Activated CD8-positive, alpha-beta memory T cell treated with anti-CD3 and anti-CD28 coated beads for 4 hours (primary cell): Measurements from ENCODE around the gene ENAH.
"Not testable (repeated sequence)": the region's sequence is repeated elsewhere in the genome, so short reads cannot be mapped to it uniquely, and the experiment has no call there.

Source experiments
- DNase-seq, 2 donors: peaks; one replicate each; pipeline ENCODE4 v3.0.0-alpha.2; 2020; ENCODE audit warnings: low read depth in 2 of 2

ENAH gene

DNA sequence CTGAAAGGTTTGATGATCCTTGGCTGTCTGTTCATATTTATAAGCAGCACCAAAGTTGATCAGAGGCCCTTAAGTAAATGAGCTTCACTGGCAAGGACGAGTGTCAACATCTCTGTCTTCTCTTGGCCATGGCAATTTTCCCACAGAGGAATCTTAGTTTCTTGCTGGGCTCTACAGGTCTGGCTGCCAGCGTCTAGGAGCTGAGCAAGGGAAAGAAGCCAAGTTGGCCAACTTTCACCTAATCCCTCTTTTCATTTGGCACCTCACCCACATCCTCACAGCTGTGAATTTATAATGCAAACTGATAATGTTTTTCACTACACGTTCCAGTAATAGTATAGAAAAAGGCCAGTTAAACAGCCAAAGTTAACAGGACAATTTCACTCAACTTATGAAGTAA lies 126.0 kb downstream of the ENAH start:
- DNase-seq, result no peak

DNA sequence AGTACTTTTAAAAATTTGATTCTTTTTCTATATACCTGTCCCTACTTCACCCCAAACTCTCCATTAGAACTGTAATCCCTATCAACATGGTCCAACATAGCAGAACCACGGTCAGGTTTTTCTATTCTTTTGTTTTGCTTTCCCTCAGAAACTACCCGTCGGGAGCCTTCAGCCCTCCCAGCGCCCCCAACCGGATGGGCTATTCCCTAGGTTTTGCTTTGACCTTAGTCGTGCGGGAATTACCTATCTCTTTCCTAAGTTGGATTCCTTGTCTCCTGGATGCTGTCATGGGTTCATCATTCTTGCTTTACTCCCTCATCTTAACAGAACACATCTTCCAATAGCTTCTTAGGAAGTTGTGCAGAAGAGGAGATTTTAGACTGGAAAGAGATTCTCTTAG lies 127.5 kb downstream of the ENAH start:
- DNase-seq, result no peak

- no peak for DNase-seq
Observed at GRCh38 chr1:225524570-225524969, 128.4 kb downstream of the ENAH start.

DNA sequence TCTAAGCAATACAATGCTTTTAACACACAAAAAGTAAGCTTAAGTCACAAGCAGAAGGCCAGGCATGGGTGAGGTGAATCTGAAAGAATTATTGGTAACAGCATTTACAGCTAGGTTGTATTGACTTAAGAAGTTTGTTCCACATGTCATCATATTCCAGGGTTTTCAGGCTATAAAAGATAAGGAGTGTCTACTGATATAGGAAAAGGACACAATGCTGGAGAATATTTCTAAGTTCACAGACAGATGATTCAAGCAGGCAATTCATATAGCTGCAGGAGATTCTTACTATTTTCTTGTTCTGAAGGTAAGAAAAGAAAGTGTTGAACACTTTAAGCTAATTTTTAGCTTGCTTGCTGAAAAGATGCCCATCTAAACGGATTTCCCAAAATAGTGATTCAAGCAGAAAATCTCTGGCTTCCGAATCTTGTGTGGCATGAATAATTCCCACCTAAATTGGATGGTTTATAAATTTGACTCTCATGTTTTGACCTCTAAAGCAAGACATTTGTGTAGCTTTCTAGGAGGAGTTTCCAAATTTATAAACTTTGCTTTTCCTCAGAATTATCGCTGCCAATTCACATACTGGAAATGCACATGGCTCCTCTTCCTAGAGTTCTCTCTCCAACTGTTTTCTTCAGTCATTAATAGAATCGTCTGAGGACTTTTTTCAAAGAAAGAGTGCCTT lies 129.5 kb downstream of the ENAH start:
- DNase-seq, result no peak

DNA sequence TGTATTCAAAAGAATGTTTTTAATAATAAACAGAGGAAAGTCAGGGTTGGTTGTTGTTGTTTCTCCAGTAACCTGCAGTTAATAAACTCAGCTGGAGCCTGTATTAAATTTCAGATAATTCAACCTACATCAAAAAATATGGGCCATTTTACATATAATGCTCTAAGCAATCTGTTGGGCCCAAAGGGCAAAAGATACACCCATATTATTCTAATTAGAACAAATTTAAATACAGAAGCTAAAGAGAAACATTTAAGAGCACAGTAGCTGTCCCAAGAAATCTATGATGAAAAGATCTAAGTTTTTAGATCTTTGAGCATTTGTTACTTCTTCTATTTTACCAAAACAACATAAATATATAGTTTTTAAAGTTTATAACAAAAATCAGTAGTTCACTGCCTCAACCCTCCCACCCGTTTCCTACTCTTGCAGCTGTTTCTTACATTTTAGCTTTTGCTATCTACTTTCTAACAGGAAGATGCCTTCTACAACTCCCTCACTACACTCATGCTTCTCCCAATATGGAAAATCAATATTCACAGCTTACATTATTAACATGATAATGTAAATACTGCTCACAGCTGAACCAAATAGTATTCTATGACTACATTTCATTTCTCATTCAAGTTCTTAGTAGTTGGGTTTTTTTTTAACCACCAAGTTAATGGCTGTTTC lies 130.2 kb downstream of the ENAH start:
- DNase-seq, result no peak

DNA sequence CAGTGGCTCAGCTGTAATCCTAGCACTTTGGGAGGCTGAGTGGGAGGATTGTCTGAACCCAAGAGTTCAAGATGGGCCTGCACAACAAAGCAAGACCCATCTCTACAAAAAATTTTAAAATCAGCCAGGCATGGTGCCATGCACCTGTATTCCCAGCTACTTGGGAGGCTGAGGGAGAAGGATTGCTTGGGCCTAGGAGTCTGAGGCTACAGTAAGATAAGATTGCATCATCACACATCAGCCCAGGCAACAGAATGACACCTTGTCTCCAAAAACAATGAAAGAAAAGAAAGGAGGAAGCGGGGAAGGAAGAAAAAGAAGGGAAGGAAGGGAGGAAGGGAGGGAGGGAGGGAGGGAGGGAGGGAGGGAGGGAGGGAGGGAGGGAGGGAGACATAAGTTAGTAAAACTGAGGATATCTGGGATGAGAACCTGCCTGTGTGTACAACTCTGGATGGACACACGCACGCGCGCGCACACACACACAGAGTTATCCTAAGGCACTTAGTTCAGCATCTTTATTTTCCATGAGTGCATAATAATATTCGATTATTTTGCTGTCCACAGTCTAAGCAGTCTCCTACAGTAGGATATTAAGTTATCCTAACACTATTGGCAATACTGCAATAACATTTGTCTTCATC lies 132.2 kb downstream of the ENAH start:
- no peak for DNase-seq

GRCh38 chr1:225519166-225519863 lies 133.6 kb downstream of the ENAH start:
- DNase-seq, result no peak

- no peak for DNase-seq
Observed at GRCh38 chr1:225517697-225518096, 135.2 kb downstream of the ENAH start.

GRCh38 chr1:225517221-225517620 lies 135.7 kb downstream of the ENAH start:
- DNase-seq, result no peak

DNA sequence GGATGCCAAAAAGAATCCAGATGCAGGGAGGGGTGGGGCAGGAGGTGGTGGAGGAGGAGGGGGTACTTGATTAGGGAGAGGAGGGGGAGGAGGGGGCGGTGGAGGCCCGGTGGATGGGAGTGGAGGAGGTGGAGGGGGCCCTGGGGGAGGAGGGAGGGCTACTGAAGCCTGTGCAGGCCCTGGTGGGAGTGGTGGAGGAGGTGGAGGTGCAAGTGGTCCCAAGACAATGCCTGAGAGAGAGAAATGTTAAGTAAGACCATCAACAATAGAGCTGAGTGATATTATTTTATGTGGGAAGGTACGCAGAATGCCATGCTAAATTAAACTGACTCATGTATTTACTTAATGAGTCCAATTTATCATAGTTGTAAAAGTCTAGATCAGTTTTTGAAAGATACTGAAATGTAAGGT lies 138.2 kb downstream of the ENAH start:
- no peak for DNase-seq

DNA sequence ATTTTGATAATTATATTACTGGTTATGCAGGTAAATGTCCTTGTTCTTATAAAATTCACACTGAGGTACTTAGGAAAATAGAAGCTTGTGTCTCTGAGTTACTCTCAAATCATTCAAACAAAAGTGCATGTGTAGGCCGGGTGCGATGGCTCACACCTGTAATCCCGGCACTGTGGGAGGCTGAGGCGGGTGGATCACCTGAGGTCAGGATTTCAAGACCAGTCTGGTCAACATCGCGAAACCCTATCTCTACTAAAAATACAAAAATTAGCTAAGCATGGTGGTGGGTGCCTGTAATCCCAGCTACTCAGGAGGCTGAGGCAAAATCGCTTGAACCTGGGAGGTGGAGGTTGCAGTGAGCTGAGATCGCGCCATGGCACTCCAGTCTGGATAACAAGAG lies 139.3 kb downstream of the ENAH start:
- DNase-seq, result not testable (repeated sequence)

DNA sequence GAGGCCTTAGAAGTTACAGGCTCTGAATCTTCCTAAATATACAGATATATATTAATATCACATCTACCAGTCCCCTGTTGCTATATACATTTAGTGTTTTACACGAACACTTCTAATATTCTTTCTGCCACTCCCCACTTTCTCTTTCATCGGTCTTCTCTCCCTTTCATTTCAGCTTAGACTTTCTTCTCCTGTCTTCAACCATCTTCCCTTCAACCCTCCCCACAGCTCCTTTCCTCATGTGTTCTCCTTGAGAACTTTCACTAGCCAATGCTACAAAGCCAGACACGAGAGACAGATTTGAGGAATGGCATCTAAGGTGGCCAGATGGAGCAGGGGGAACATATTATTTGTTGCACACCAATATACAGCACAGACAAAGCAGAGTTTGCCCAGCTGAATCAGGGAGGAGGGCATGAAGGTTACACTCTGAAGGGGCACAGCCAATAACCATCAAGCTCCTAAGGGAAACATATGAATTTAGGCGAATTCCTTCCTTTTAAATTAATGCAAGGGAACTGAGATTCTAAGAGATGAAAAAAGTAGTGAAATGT lies 141.0 kb downstream of the ENAH start:
- DNase-seq, result no peak

DNA sequence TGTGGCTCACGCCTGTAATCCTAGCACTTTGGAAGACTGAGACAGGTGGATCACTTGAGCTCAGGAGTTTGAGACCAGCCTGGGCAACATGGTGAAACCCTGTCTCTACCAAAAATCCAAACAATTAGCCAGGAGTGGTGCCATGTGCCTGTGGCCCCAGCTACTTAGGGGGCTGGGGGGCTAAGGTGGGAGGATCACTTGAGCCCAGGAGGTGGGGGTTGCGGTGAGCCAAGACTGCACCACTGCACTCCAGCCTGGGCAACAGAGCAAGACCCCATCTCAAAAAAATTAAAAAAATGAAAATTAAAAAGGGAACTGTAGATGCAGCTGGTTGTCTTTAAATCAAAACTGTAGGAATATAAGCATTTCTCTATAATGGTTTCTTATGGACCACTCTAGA lies 142.2 kb downstream of the ENAH start:
- not testable (repeated sequence) for DNase-seq

DNA sequence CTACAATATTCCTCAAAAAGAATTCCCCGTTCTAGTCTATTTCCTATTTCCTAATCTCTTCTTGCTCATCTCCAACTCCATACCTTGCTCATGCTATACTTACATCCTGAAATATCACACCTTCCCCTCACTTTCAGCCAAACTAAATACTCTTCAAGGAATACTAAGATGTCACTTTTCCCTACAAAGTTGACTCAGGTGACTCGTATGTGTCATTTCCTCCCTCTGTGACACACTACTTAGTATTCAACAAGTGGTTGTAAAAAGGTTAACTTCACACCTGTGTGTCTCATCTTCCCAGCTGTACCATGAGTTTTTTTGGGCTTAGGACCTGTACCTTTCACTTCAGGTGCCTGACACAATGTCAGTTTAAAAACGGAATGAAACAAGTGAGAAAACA lies 143.2 kb downstream of the ENAH start:
- DNase-seq, result no peak

- DNase-seq, result no peak
Observed at GRCh38 chr1:225509376-225509707, 143.6 kb downstream of the ENAH start.

- no peak for DNase-seq
Observed at GRCh38 chr1:225508538-225509375, 144.2 kb downstream of the ENAH start.

DNA sequence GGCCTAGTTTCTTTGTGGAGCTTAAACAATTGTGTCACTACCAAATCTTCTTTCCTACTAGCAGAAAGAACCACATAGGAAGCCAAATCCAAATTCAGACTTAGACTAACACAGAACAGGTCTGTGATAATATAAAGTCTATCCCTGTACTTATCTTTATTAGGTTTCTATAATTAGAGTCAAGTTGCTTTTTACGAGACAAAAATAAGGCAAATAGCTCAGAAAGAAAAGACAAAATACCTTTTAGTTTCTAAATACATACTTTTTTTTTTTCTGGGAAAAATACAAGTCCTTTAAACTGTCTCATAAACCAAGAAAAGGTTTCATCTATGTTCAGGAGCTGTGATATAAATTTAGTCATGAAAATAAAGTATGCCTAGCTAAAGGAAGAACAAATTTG lies 146.2 kb downstream of the ENAH start:
- DNase-seq, result no peak

- no peak for DNase-seq
Observed at GRCh38 chr1:225504776-225505175, 148.1 kb downstream of the ENAH start.

DNA sequence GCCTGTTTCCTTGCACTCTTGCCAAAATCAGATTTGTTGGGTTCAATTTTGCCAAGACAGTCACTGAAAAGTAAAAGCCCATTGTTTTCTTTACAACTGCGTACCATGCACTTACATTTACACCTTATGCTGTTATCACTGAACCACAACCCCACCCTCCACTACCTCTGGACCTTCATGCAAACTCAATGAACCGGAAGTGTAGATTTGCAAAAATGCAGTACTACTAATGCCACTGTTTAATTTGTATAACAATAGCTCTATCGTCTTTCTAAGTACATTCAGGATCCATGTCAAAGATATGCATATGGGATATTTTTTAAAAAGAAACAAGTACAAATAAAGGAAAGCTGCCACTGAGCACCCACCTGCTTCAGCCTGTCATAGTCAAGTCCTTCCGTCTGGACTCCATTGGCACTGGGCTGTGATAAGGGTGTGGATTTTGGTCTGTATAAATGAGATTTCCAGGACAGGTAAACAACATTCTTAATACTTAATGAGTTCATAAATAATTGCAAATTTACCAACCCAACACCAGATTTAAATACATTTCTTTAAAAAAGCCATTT lies 152.2 kb downstream of the ENAH start:
- no peak for DNase-seq

- no peak for DNase-seq
Observed at GRCh38 chr1:225498549-225499136, 154.3 kb downstream of the ENAH start.
